ENCODE measurements around the gene CTIF.

CTIF gene

GRCh38 chr18:48745293-48745692, 206.5 kb downstream of the CTIF start:
- no peaks in the 10 kb centered on the region for H4K20me1 ChIP-seq (ENCODE audit: low read depth, low read length)
- H3K9ac ChIP-seq (ENCODE audit: low read length), result no peak overlapping the region
- no peaks in the 10 kb centered on the region for H3K27me3 ChIP-seq (ENCODE audit: low read length)
- no peaks in the 10 kb centered on the region for H3K36me3 ChIP-seq (ENCODE audit: low read length)
- no peaks in the 10 kb centered on the region for H3K9me3 ChIP-seq (ENCODE audit: insufficient read depth, low read length)
- TF ChIP-seq CTCF (IDR thresholded peaks at IDR 0.05; ENCODE audit: insufficient read depth, low read length, poor library complexity, severe bottlenecking), result no peak
- no peak for TF ChIP-seq EZH2phosphoT487 (conservative IDR thresholded peaks at IDR 0.05; ENCODE audit: low read length)
- no peaks in the 10 kb centered on the region for H3K9me2 ChIP-seq (replicated peaks; ENCODE audit: insufficient read depth, low read length)
- no peak overlapping the region for H3K4me2 ChIP-seq (ENCODE audit: low read depth, low read length, poor library complexity, severe bottlenecking)
- H3K27ac ChIP-seq (ENCODE audit: low read depth, low read length), result no peak overlapping the region
- no peak overlapping the region for H2AFZ ChIP-seq (ENCODE audit: low read depth, low read length, severe bottlenecking)
- H3F3A ChIP-seq (ENCODE audit: insufficient read depth), result no peaks in the 10 kb centered on the region
- H3K4me3 ChIP-seq (ENCODE audit: insufficient read depth, low read length, poor library complexity, severe bottlenecking), result no peak overlapping the region
- H3K79me2 ChIP-seq (ENCODE audit: insufficient read depth, low read length), result no peaks in the 10 kb centered on the region

- H3K9me3 ChIP-seq (ENCODE audit: insufficient read depth, low read length), result no peaks in the 10 kb centered on the region
- H4K20me1 ChIP-seq (ENCODE audit: low read depth, low read length), result no peaks in the 10 kb centered on the region
- TF ChIP-seq CTCF (IDR thresholded peaks at IDR 0.05; ENCODE audit: insufficient read depth, low read length, poor library complexity, severe bottlenecking), result no peak
- no peak for TF ChIP-seq EZH2phosphoT487 (conservative IDR thresholded peaks at IDR 0.05; ENCODE audit: low read length)
- no peaks in the 10 kb centered on the region for H3K36me3 ChIP-seq (ENCODE audit: low read length)
- no peaks in the 10 kb centered on the region for H3K27me3 ChIP-seq (ENCODE audit: low read length)
- no peaks in the 10 kb centered on the region for H3F3A ChIP-seq (ENCODE audit: insufficient read depth)
- no peak overlapping the region for H3K27ac ChIP-seq (ENCODE audit: low read depth, low read length)
- no peak overlapping the region for H2AFZ ChIP-seq (ENCODE audit: low read depth, low read length, severe bottlenecking)
- H3K9me2 ChIP-seq (replicated peaks; ENCODE audit: insufficient read depth, low read length), result no peaks in the 10 kb centered on the region
- H3K9ac ChIP-seq (ENCODE audit: low read length), result no peak overlapping the region
- no peak overlapping the region for H3K4me2 ChIP-seq (ENCODE audit: low read depth, low read length, poor library complexity, severe bottlenecking)
- no peak overlapping the region for H3K4me3 ChIP-seq (ENCODE audit: insufficient read depth, low read length, poor library complexity, severe bottlenecking)
- no peaks in the 10 kb centered on the region for H3K79me2 ChIP-seq (ENCODE audit: insufficient read depth, low read length)
These were observed 210.9 kb downstream of the CTIF start for GRCh38 chr18:48749768-48750167.

GRCh38 chr18:48750485-48751175, 211.8 kb downstream of the CTIF start:
- H3F3A ChIP-seq (ENCODE audit: insufficient read depth), result no peaks in the 10 kb centered on the region
- no peak overlapping the region for H3K9ac ChIP-seq (ENCODE audit: low read length)
- no peaks in the 10 kb centered on the region for H4K20me1 ChIP-seq (ENCODE audit: low read depth, low read length)
- H3K27me3 ChIP-seq (ENCODE audit: low read length), result no peaks in the 10 kb centered on the region
- no peaks in the 10 kb centered on the region for H3K36me3 ChIP-seq (ENCODE audit: low read length)
- H3K27ac ChIP-seq (ENCODE audit: low read depth, low read length), result no peak overlapping the region
- no peaks in the 10 kb centered on the region for H3K79me2 ChIP-seq (ENCODE audit: insufficient read depth, low read length)
- no peak for TF ChIP-seq EZH2phosphoT487 (conservative IDR thresholded peaks at IDR 0.05; ENCODE audit: low read length)
- TF ChIP-seq CTCF (IDR thresholded peaks at IDR 0.05; ENCODE audit: insufficient read depth, low read length, poor library complexity, severe bottlenecking), result no peak
- no peaks in the 10 kb centered on the region for H3K9me2 ChIP-seq (replicated peaks; ENCODE audit: insufficient read depth, low read length)
- H3K4me3 ChIP-seq (ENCODE audit: insufficient read depth, low read length, poor library complexity, severe bottlenecking), result no peak overlapping the region
- no peaks in the 10 kb centered on the region for H3K9me3 ChIP-seq (ENCODE audit: insufficient read depth, low read length)
- H3K4me2 ChIP-seq (ENCODE audit: low read depth, low read length, poor library complexity, severe bottlenecking), result no peak overlapping the region
- H2AFZ ChIP-seq (ENCODE audit: low read depth, low read length, severe bottlenecking), result no peak overlapping the region
